AML-193 (cell line): ENCODE measurements around the gene RNASEH2B.

Source experiments
- DNase-seq, 2 experiments: peaks; one replicate each; lab custom pipeline; 2025; lab: John Stamatoyannopoulos, UW

Gene RNASEH2B

GRCh38 chr13:50995854-50996253, 86.3 kb downstream of the RNASEH2B start:
- DNase-seq: no peak

GRCh38 chr13:50998326-50998725, 88.7 kb downstream of the RNASEH2B start:
- DNase-seq: no peak

- DNase-seq: no peak
These were observed 90.0 kb downstream of the RNASEH2B start for GRCh38 chr13:50999641-51000040.

- no peak for DNase-seq
These were observed 90.5 kb downstream of the RNASEH2B start for GRCh38 chr13:51000061-51000460.

GRCh38 chr13:51000571-51001260, 91.1 kb downstream of the RNASEH2B start:
- no peak for DNase-seq

- DNase-seq: no peak
These were observed 91.7 kb downstream of the RNASEH2B start for GRCh38 chr13:51001335-51001734.

GRCh38 chr13:51002736-51003135, 93.1 kb downstream of the RNASEH2B start:
- no peak for DNase-seq

- no peak for DNase-seq
These were observed 94.1 kb downstream of the RNASEH2B start for GRCh38 chr13:51003642-51004041.

GRCh38 chr13:51004111-51004865, 94.7 kb downstream of the RNASEH2B start:
- DNase-seq: no peak

- no peak for DNase-seq
These were observed 95.4 kb downstream of the RNASEH2B start for GRCh38 chr13:51004918-51005460.

GRCh38 chr13:51005566-51005965, 96.0 kb downstream of the RNASEH2B start:
- DNase-seq: no peak
